Erythroblast (primary cell): ENCODE results near the gene ANO6.

ENCODE experiments used
- GATA1 ChIP-seq: IDR thresholded peaks from 2 replicates; pipeline ENCODE4 v1.6.1; 2011; ENCODE audit warnings: low read depth, mild to moderate bottlenecking, control low read depth, low read length, moderate library complexity
- POLR2A ChIP-seq: IDR thresholded peaks from 2 replicates; pipeline ENCODE4 v1.6.1; 2011; ENCODE audit warnings: mild to moderate bottlenecking, low read length

- no peak for TF ChIP-seq POLR2A
- no peak for TF ChIP-seq GATA1
These were observed 141.1 kb downstream of the ANO6 start for GRCh38 chr12:45356822-45357538.
